ENCODE data around the gene ADAMTS4. TPM values are rescaled to one million over a fixed set of nuclear protein-coding genes. Genes with fewer than 3 reads are reported as not detected.

The ADAMTS4 gene
- total RNA-seq, 2 donors from 2014 or later: 0.55 to 3.4 TPM

- H3K4me1 ChIP-seq (replicated peaks): no peaks in the 10 kb centered on the region
- H3K27me3 ChIP-seq (replicated peaks; ENCODE audit: insufficient read depth): no peaks in the 10 kb centered on the region
- H3K4me3 ChIP-seq: peak overlapping the region; percentile 62 to 69
- peak overlapping the region; percentile 96 to 97 for H3K27ac ChIP-seq
- DNase-seq (ENCODE audit: low spot score): peak; percentile 18
- no peaks in the 10 kb centered on the region for H3K36me3 ChIP-seq
- H3K9me3 ChIP-seq: no peaks in the 10 kb centered on the region
- intact Hi-C loops (cut with DNase I): loop anchor here (5.0 kb wide), 2 partner anchors 111 to 186 kb away; partner anchors contain the start of gene SDHC
- TF ChIP-seq CTCF (IDR thresholded peaks at IDR 0.05) (no peak), POLR2AphosphoS5 (IDR thresholded peaks at IDR 0.05) (no peak), POLR2A (IDR thresholded peaks at IDR 0.05) (no peak)
- WGBS: 38% methylated on average over 13 of the region's 13 CpGs
Observed at GRCh38 chr1:161200992-161201835, 2.4 kb upstream of the ADAMTS4 start.

- no peak overlapping the region for H3K4me3 ChIP-seq
- WGBS: 76% methylated on average over 5 of the region's 5 CpGs
- no peaks in the 10 kb centered on the region for H3K36me3 ChIP-seq
- H3K4me1 ChIP-seq (replicated peaks): no peaks in the 10 kb centered on the region
- H3K27me3 ChIP-seq (replicated peaks; ENCODE audit: insufficient read depth): no peaks in the 10 kb centered on the region
- intact Hi-C loops (cut with DNase I): loop anchor here (5.0 kb wide), 2 partner anchors 112 to 187 kb away; partner anchors contain the start of gene SDHC
- no peak for DNase-seq (ENCODE audit: low spot score)
- H3K9me3 ChIP-seq: no peaks in the 10 kb centered on the region
- H3K27ac ChIP-seq: peak overlapping the region; percentile 96 to 97
- TF ChIP-seq CTCF (IDR thresholded peaks at IDR 0.05): no peak
- TF ChIP-seq POLR2A (IDR thresholded peaks at IDR 0.05): no peak
- TF ChIP-seq POLR2AphosphoS5 (IDR thresholded peaks at IDR 0.05): no peak
Observed at GRCh38 chr1:161200421-161200991, 1.7 kb upstream of the ADAMTS4 start.

GRCh38 chr1:161199506-161200139 lies 769 bp upstream of the ADAMTS4 start:
- DNase-seq (ENCODE audit: low spot score): no peak
- Histone ChIP-seq H3K9me3 (no peaks in the 10 kb centered on the region), H3K36me3 (no peaks in the 10 kb centered on the region), H3K4me3 (no peak overlapping the region), H3K4me1 (replicated peaks) (no peaks in the 10 kb centered on the region), H3K27ac (peak overlapping the region; percentile 33 to 96), H3K27me3 (replicated peaks; ENCODE audit: insufficient read depth) (no peaks in the 10 kb centered on the region)
- TF ChIP-seq POLR2A (IDR thresholded peaks at IDR 0.05) (no peak), CTCF (IDR thresholded peaks at IDR 0.05) (no peak), POLR2AphosphoS5 (IDR thresholded peaks at IDR 0.05) (no peak)
- WGBS: 57% methylated on average over 5 of the region's 5 CpGs
- intact Hi-C loops (cut with DNase I): loop anchor here (5.0 kb wide), 2 partner anchors 113 to 188 kb away; partner anchors contain the start of gene SDHC

- intact Hi-C loops (cut with DNase I): no loop called here
- no peaks in the 10 kb centered on the region for H3K4me1 ChIP-seq (replicated peaks)
- no peaks in the 10 kb centered on the region for H3K36me3 ChIP-seq
- H3K27ac ChIP-seq: peak overlapping the region; percentile 33 to 59
- no peak for DNase-seq (ENCODE audit: low spot score)
- H3K27me3 ChIP-seq (replicated peaks; ENCODE audit: insufficient read depth): no peaks in the 10 kb centered on the region
- WGBS: 26% methylated on average over 20 of the region's 20 CpGs
- peak overlapping the region in 1 of 2 donors; percentile 11 for H3K4me3 ChIP-seq
- TF ChIP-seq CTCF (IDR thresholded peaks at IDR 0.05) (no peak), POLR2AphosphoS5 (IDR thresholded peaks at IDR 0.05) (no peak), POLR2A (IDR thresholded peaks at IDR 0.05) (no peak)
- no peaks in the 10 kb centered on the region for H3K9me3 ChIP-seq
Observed at GRCh38 chr1:161198194-161198896, 509 bp downstream of the ADAMTS4 start.
